NB4 (cell line): ENCODE results near the gene DNAAF8.

Source experiments
- CTCF ChIP-seq: IDR thresholded peaks from one replicate; pipeline ENCODE4 v1.5.1; 2012; ENCODE audit warnings: low read depth, low read length
- MYC ChIP-seq: IDR thresholded peaks from 2 replicates; pipeline ENCODE4 v1.6.1; 2011; ENCODE audit warnings: low read depth, low read length
- POLR2A ChIP-seq: IDR thresholded peaks from 2 replicates; pipeline ENCODE4 v1.6.1; 2011; ENCODE audit warnings: mild to moderate bottlenecking; ENCODE audit not compliant: insufficient read length; ENCODE audit errors: extremely low read depth

GRCh38 chr16:4769306-4769638 is 34.9 kb downstream of the DNAAF8 start:
- TF ChIP-seq CTCF, result no peak
- TF ChIP-seq POLR2A, result no peak
- TF ChIP-seq MYC, result no peak
